ENCODE measurements around the gene KLHL29.

DNA sequence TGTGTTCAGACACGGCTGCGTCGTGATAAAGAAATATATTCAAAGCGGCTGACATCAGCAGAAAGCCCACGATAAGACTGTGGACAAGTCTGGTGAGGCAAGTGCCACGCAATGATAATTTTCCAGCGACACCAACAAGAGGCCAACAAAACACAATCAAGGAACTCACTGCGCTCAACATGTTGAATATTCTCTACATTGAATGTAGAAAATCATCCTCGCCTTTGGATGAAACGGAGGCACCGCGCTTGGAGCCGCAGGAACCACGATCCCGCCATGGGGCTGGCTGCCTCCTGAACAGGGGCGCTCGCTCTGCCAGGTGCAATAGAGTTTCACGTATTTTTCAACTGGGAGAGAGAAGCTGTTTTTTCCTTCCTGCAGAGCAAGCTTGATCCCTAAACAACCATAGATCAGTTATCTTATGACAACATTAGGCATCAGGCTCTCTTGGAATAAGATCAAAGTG is 321.7 kb downstream of the KLHL29 start:
- TF ChIP-seq, protein P1, sequence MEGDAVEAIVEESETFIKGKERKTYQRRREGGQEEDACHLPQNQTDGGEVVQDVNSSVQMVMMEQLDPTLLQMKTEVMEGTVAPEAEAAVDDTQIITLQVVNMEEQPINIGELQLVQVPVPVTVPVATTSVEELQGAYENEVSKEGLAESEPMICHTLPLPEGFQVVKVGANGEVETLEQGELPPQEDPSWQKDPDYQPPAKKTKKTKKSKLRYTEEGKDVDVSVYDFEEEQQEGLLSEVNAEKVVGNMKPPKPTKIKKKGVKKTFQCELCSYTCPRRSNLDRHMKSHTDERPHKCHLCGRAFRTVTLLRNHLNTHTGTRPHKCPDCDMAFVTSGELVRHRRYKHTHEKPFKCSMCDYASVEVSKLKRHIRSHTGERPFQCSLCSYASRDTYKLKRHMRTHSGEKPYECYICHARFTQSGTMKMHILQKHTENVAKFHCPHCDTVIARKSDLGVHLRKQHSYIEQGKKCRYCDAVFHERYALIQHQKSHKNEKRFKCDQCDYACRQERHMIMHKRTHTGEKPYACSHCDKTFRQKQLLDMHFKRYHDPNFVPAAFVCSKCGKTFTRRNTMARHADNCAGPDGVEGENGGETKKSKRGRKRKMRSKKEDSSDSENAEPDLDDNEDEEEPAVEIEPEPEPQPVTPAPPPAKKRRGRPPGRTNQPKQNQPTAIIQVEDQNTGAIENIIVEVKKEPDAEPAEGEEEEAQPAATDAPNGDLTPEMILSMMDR (conservative IDR thresholded peaks at IDR 0.05; ENCODE audit: low read length), result no peak
- TF ChIP-seq EZH2phosphoT487 (IDR thresholded peaks at IDR 0.05; ENCODE audit: borderline replicate concordance, low read depth, low read length), result no peak

All from OCI-LY7 (cell line).